Thyroid gland (tissue), 4 donors: ENCODE results near the gene DTX1.

Experiments used
- POLR2A ChIP-seq, 2 donors: fragments of 450-650 bp; IDR thresholded peaks; one replicate each; pipeline ENCODE4 v1.6.1; 2017; ENCODE audit warnings: antibody characterized with exemption in 2 of 2, mild to moderate bottlenecking in 2 of 2, moderate library complexity in 1 of 2
- TF ChIP-seq, protein P1 (sequence below), 6 experiments: fragments of 200-600 bp in 3 of 6; fragments of 450-650 bp in 3 of 6; sonication (generic) in 3 of 6; IDR thresholded peaks; one replicate each; pipeline ENCODE4 v1.5.1; 2016 to 2019; ENCODE audit warnings: antibody characterized with exemption in 6 of 6, mild to moderate bottlenecking in 2 of 6, inconsistent platforms in 1 of 6, moderate library complexity in 1 of 6

DNA sequence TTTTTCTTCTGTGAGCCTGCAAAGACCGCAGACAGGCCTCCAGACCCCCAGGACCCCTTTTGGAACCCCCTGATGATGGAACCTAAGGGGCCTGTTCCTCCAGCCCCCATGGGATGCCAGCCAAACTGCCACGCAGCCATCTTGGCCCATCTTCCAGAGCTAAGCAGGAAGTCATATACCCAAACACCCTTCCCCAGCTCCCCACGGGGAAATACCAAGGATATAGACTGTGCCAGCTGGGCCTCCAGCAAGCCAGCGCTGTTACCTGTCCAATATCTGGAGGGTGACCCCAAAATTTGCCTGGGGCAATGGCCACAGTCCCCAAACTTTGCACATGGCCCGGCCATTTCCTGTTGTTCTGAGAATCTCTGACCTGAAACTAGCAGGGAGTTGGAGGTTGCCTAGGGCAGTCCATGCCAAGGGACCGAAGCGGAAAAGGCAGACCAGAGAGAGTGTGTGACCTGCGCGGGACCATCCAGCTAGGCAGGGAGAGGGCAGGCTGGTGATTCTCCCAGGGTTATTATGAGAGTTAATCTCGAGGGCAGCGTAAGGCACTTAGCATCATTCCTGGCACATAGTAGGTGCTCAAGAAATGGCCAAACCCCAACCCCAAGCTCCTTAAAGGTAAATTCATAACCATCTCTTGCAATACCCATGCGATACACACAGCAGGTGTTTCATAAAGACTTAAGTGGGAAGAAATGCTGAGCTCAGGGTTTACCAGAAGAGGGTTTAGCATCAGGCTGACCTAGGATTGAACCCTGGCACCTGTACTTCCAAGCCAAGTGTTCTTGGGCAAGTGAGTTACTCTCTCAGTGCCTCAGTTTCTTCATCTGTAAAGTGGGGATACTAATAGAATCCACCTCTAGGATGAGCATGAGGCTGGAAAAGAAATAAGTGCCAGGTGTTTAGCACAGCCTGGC is 81.6 kb downstream of the DTX1 start:
- TF ChIP-seq POLR2A (IDR thresholded peaks at IDR 0.05), result no peak
- TF ChIP-seq, protein P1, sequence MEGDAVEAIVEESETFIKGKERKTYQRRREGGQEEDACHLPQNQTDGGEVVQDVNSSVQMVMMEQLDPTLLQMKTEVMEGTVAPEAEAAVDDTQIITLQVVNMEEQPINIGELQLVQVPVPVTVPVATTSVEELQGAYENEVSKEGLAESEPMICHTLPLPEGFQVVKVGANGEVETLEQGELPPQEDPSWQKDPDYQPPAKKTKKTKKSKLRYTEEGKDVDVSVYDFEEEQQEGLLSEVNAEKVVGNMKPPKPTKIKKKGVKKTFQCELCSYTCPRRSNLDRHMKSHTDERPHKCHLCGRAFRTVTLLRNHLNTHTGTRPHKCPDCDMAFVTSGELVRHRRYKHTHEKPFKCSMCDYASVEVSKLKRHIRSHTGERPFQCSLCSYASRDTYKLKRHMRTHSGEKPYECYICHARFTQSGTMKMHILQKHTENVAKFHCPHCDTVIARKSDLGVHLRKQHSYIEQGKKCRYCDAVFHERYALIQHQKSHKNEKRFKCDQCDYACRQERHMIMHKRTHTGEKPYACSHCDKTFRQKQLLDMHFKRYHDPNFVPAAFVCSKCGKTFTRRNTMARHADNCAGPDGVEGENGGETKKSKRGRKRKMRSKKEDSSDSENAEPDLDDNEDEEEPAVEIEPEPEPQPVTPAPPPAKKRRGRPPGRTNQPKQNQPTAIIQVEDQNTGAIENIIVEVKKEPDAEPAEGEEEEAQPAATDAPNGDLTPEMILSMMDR (IDR thresholded peaks at IDR 0.05), result peak in 1 of 6 experiments; percentile 14
